ENCODE results near the gene WDR17. TPM values are rescaled to one million over a fixed set of nuclear protein-coding genes. Genes with fewer than 3 reads are reported as not detected.

The WDR17 gene
- total RNA-seq, 1 donor from 2014 or later: 2.1 TPM

DNA sequence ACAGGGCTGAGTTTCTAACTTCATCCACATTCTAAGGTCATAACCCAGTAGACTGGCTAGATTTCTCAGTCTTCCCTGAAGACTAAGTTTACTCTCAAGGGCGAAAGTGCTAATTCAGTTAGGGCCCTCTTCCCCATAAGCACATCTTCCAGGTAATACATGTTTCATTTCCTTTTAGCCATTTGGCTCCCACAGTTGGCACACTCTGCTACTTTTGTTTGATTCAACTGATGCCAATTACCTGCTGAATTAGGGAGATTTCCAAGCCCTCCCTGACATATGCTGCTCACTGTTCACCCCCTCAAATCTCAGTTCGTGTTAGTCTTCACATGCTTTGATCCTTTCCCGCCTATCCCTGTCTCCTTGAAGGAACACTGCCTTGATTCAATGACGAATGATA is 17.0 kb upstream of the WDR17 start:
- Mint-ChIP-seq H3K27ac (no peak overlapping the region), H3K4me1 (no peaks in the 10 kb centered on the region), H3K4me3 (no peak overlapping the region), H3K9me3 (no peaks in the 10 kb centered on the region), H3K27me3 (no peaks in the 10 kb centered on the region), H3K36me3 (ENCODE audit: low read depth) (no peaks in the 10 kb centered on the region)
- no peak for DNase-seq
- intact Hi-C loops (cut with micrococcal nuclease): no loop called here

- no peaks in the 10 kb centered on the region for H3K36me3 Mint-ChIP-seq (ENCODE audit: low read depth)
- intact Hi-C loops (cut with micrococcal nuclease): no loop called here
- DNase-seq: no peak
- no peaks in the 10 kb centered on the region for H3K9me3 Mint-ChIP-seq
- H3K4me1 Mint-ChIP-seq: no peaks in the 10 kb centered on the region
- H3K27ac Mint-ChIP-seq: no peak overlapping the region
- H3K4me3 Mint-ChIP-seq: no peak overlapping the region
- H3K27me3 Mint-ChIP-seq: no peaks in the 10 kb centered on the region
Measured at GRCh38 chr4:176052744-176053143, 12.9 kb upstream of the WDR17 start.

- Mint-ChIP-seq H3K9me3 (no peaks in the 10 kb centered on the region), H3K4me3 (no peak overlapping the region), H3K27me3 (no peaks in the 10 kb centered on the region), H3K36me3 (ENCODE audit: low read depth) (no peaks in the 10 kb centered on the region), H3K27ac (no peak overlapping the region), H3K4me1 (no peaks in the 10 kb centered on the region)
- intact Hi-C loops (cut with micrococcal nuclease): no loop called here
- no peak for DNase-seq
Measured at GRCh38 chr4:176053785-176054184, 11.9 kb upstream of the WDR17 start.

- H3K4me1 Mint-ChIP-seq: no peaks in the 10 kb centered on the region
- DNase-seq: no peak
- H3K27me3 Mint-ChIP-seq: peaks cover 2% of the 10 kb centered on the region
Measured at GRCh38 chr4:176054942-176055341, 10.7 kb upstream of the WDR17 start.

DNA sequence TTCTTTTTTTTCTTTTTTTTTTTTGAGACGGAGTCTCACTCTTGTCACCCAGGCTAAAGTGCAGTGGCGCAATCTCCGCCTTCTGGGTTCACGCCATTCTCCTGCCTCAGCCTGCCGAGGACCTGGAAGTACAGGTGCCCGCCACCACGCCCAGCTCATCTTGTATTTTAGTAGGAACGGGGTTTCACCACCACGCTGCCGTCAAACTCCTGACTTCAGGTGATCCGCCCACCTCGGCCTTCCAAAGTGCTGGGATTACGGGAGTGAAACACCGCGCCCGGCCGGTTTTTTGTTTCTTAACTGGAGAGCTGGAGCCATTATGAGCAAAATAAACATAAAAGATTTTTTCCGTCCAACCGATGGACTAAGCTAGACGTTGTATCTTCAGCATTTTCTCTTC is 1.9 kb upstream of the WDR17 start:
- Mint-ChIP-seq H3K4me1 (peaks cover 11% of the 10 kb centered on the region), H3K36me3 (ENCODE audit: low read depth) (no peaks in the 10 kb centered on the region), H3K27ac (no peak overlapping the region), H3K4me3 (no peak overlapping the region), H3K27me3 (peaks cover 25% of the 10 kb centered on the region), H3K9me3 (no peaks in the 10 kb centered on the region)
- intact Hi-C loops (cut with micrococcal nuclease): no loop called here
- no peak for DNase-seq

More at GRCh38 chr4:176054942-176055341, 10.7 kb upstream of the WDR17 start:
- H3K4me3 Mint-ChIP-seq: no peak overlapping the region
- H3K36me3 Mint-ChIP-seq (ENCODE audit: low read depth): no peaks in the 10 kb centered on the region
- H3K9me3 Mint-ChIP-seq: no peaks in the 10 kb centered on the region
- intact Hi-C loops (cut with micrococcal nuclease): no loop called here
- H3K27ac Mint-ChIP-seq: no peak overlapping the region

- H3K36me3 Mint-ChIP-seq (ENCODE audit: low read depth): no peaks in the 10 kb centered on the region
- H3K4me1 Mint-ChIP-seq: peaks cover 11% of the 10 kb centered on the region
- peaks cover 25% of the 10 kb centered on the region for H3K27me3 Mint-ChIP-seq
- DNase-seq: no peak
- no peak overlapping the region for H3K27ac Mint-ChIP-seq
- intact Hi-C loops (cut with micrococcal nuclease): no loop called here
- H3K9me3 Mint-ChIP-seq: no peaks in the 10 kb centered on the region
- H3K4me3 Mint-ChIP-seq: no peak overlapping the region
Measured at GRCh38 chr4:176064539-176064938, 1.1 kb upstream of the WDR17 start.

GRCh38 chr4:176066757-176067156 is 1.1 kb downstream of the WDR17 start:
- Mint-ChIP-seq H3K27ac (no peak overlapping the region), H3K36me3 (ENCODE audit: low read depth) (no peaks in the 10 kb centered on the region), H3K9me3 (no peaks in the 10 kb centered on the region), H3K4me1 (peaks cover 11% of the 10 kb centered on the region), H3K27me3 (peaks cover 21% of the 10 kb centered on the region), H3K4me3 (no peak overlapping the region)
- DNase-seq: no peak
- intact Hi-C loops (cut with micrococcal nuclease): loop anchor here (5.0 kb wide), 1 partner anchor 256 kb away; no protein-coding TSS in a partner anchor

GRCh38 chr4:176077561-176077960 is 11.9 kb downstream of the WDR17 start:
- no peak overlapping the region for H3K4me3 Mint-ChIP-seq
- H3K27me3 Mint-ChIP-seq: no peaks in the 10 kb centered on the region
- H3K4me1 Mint-ChIP-seq: no peaks in the 10 kb centered on the region
- H3K27ac Mint-ChIP-seq: no peak overlapping the region
- no peak for DNase-seq
- H3K36me3 Mint-ChIP-seq (ENCODE audit: low read depth): no peaks in the 10 kb centered on the region
- intact Hi-C loops (cut with micrococcal nuclease): no loop called here
- H3K9me3 Mint-ChIP-seq: no peaks in the 10 kb centered on the region

- no peaks in the 10 kb centered on the region for H3K9me3 Mint-ChIP-seq
- no peak overlapping the region for H3K4me3 Mint-ChIP-seq
- intact Hi-C loops (cut with micrococcal nuclease): no loop called here
- no peak overlapping the region for H3K27ac Mint-ChIP-seq
- H3K4me1 Mint-ChIP-seq: no peaks in the 10 kb centered on the region
- no peaks in the 10 kb centered on the region for H3K36me3 Mint-ChIP-seq (ENCODE audit: low read depth)
- H3K27me3 Mint-ChIP-seq: no peaks in the 10 kb centered on the region
- no peak for DNase-seq
Measured at GRCh38 chr4:176084769-176085168, 19.1 kb downstream of the WDR17 start.

DNA sequence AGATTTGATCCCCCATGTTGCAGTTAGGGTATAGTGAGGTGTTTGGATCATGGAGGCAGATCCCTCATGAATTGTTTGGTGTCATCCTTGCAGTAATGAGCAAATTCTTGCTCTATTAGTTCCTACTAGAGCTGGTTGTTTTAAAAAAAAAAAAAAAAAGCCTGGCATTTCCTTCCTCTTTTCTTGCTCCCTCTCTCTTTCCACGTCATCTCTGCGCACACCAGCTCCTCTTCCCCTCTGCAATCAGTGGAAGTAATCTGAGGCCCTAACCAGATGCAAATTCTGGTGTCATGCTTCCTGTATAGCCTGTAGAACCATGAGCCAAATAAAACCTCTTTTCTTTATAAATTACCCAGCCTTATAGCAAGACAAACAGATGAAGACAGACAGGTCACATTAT is 24.5 kb downstream of the WDR17 start:
- no peak for DNase-seq

GRCh38 chr4:176099314-176099713 is 33.7 kb downstream of the WDR17 start:
- no peaks in the 10 kb centered on the region for H3K36me3 Mint-ChIP-seq (ENCODE audit: low read depth)
- no peaks in the 10 kb centered on the region for H3K4me1 Mint-ChIP-seq
- no peak overlapping the region for H3K27ac Mint-ChIP-seq
- H3K4me3 Mint-ChIP-seq: no peak overlapping the region
- H3K9me3 Mint-ChIP-seq: no peaks in the 10 kb centered on the region
- H3K27me3 Mint-ChIP-seq: no peaks in the 10 kb centered on the region
- intact Hi-C loops (cut with micrococcal nuclease): no loop called here
- DNase-seq: no peak

More for the DNA sequence above, 24.5 kb downstream of the WDR17 start:
- no peaks in the 10 kb centered on the region for H3K27me3 Mint-ChIP-seq
- H3K27ac Mint-ChIP-seq: no peak overlapping the region
- no peak overlapping the region for H3K4me3 Mint-ChIP-seq
- no peaks in the 10 kb centered on the region for H3K9me3 Mint-ChIP-seq
- intact Hi-C loops (cut with micrococcal nuclease): no loop called here
- H3K36me3 Mint-ChIP-seq (ENCODE audit: low read depth): no peaks in the 10 kb centered on the region
- no peaks in the 10 kb centered on the region for H3K4me1 Mint-ChIP-seq

- intact Hi-C loops (cut with micrococcal nuclease): no loop called here
- Mint-ChIP-seq H3K27ac (no peak overlapping the region), H3K36me3 (ENCODE audit: low read depth) (no peaks in the 10 kb centered on the region), H3K4me1 (no peaks in the 10 kb centered on the region), H3K9me3 (no peaks in the 10 kb centered on the region), H3K27me3 (no peaks in the 10 kb centered on the region), H3K4me3 (no peak overlapping the region)
- DNase-seq: no peak
Measured at GRCh38 chr4:176102414-176103063, 36.9 kb downstream of the WDR17 start.

- intact Hi-C loops (cut with micrococcal nuclease): no loop called here
- Mint-ChIP-seq H3K27me3 (no peaks in the 10 kb centered on the region), H3K36me3 (ENCODE audit: low read depth) (no peaks in the 10 kb centered on the region), H3K27ac (no peak overlapping the region), H3K9me3 (no peaks in the 10 kb centered on the region), H3K4me1 (no peaks in the 10 kb centered on the region), H3K4me3 (no peak overlapping the region)
- DNase-seq: no peak
Measured at GRCh38 chr4:176107695-176108094, 42.1 kb downstream of the WDR17 start.

- no peaks in the 10 kb centered on the region for H3K9me3 Mint-ChIP-seq
- H3K4me1 Mint-ChIP-seq: peaks cover 10% of the 10 kb centered on the region
- no peak overlapping the region for H3K4me3 Mint-ChIP-seq
- DNase-seq: no peak
- no peaks in the 10 kb centered on the region for H3K36me3 Mint-ChIP-seq (ENCODE audit: low read depth)
- H3K27ac Mint-ChIP-seq: no peak overlapping the region
- intact Hi-C loops (cut with micrococcal nuclease): loop anchor here (2.0 kb wide), 2 partner anchors 71 to 779 kb away; partner anchors contain the start of gene SPATA4
- H3K27me3 Mint-ChIP-seq: no peaks in the 10 kb centered on the region
Measured at GRCh38 chr4:176123710-176124407, 58.2 kb downstream of the WDR17 start.
